GM19025 (cell line): ENCODE measurements around the gene DNAH1.

Experiments used
- ATAC-seq: cut with Tn5 transposase; IDR thresholded peaks from one replicate; pipeline ENCODE4 v1.9.1; 2021; ENCODE audit warnings: mild to moderate bottlenecking, low read depth, moderate library complexity; ENCODE audit not compliant: unreplicated experiment

DNAH1 gene

GRCh38 chr3:52401021-52401420, 84.9 kb downstream of the DNAH1 start:
- no peak for ATAC-seq

- no peak for ATAC-seq
Measured at GRCh38 chr3:52401551-52401950, 85.4 kb downstream of the DNAH1 start.

GRCh38 chr3:52402101-52402521, 86.0 kb downstream of the DNAH1 start:
- no peak for ATAC-seq

GRCh38 chr3:52402706-52403270, 86.7 kb downstream of the DNAH1 start:
- no peak for ATAC-seq

GRCh38 chr3:52403271-52403841, 87.2 kb downstream of the DNAH1 start:
- ATAC-seq, result no peak

GRCh38 chr3:52403955-52404354, 87.8 kb downstream of the DNAH1 start:
- ATAC-seq, result no peak

- ATAC-seq, result no peak
Measured at GRCh38 chr3:52404391-52404790, 88.3 kb downstream of the DNAH1 start.

- no peak for ATAC-seq
Measured at GRCh38 chr3:52405066-52405465, 88.9 kb downstream of the DNAH1 start.

GRCh38 chr3:52405601-52406110, 89.5 kb downstream of the DNAH1 start:
- no peak for ATAC-seq

GRCh38 chr3:52406231-52406661, 90.1 kb downstream of the DNAH1 start:
- ATAC-seq, result no peak

- ATAC-seq, result no peak
Measured at GRCh38 chr3:52406791-52407510, 90.8 kb downstream of the DNAH1 start.

GRCh38 chr3:52407779-52408178, 91.7 kb downstream of the DNAH1 start:
- ATAC-seq, result no peak

- ATAC-seq, result no peak
Measured at GRCh38 chr3:52408466-52408865, 92.3 kb downstream of the DNAH1 start.

- ATAC-seq, result no peak
Measured at GRCh38 chr3:52415800-52416199, 99.7 kb downstream of the DNAH1 start.

GRCh38 chr3:52420388-52420787, 104.3 kb downstream of the DNAH1 start:
- no peak for ATAC-seq

- ATAC-seq, result no peak
Measured at GRCh38 chr3:52422669-52423068, 106.5 kb downstream of the DNAH1 start.

- ATAC-seq, result no peak
Measured at GRCh38 chr3:52423173-52423572, 107.1 kb downstream of the DNAH1 start.

GRCh38 chr3:52428151-52429005, 112.3 kb downstream of the DNAH1 start:
- ATAC-seq, result no peak

GRCh38 chr3:52429031-52429430, 112.9 kb downstream of the DNAH1 start:
- no peak for ATAC-seq

- no peak for ATAC-seq
Measured at GRCh38 chr3:52429779-52430415, 113.8 kb downstream of the DNAH1 start.
